K562 (cell line): Measurements from ENCODE around the gene SLC4A9. TPM values are rescaled to one million over a fixed set of nuclear protein-coding genes. Genes with fewer than 3 reads are reported as not detected.

Source experiments
- ATAC-seq: fragments of 200-7000 bp; cut with Tn5 transposase; 3 replicates; pipeline ENCODE4 v1.9.1; 2020; ENCODE audit warnings: moderate library complexity
- BruUV-seq: library from RNA; stranded (reverse); fragments of 400-500 nt; replicated peaks from 2 replicates; lab custom pipeline; 2021; lab: Mats Ljungman, UMichigan
- CTCF ChIA-PET: fragments of 300-600 bp; formaldehyde crosslinking; extraction: SDS; loops from one replicate; lab custom pipeline; 2021; ENCODE audit warnings: low intra/inter-chr PET ratio; lab: Yijun Ruan, JAX
- POLR2A ChIA-PET: fragments of 300-600, 350-650 bp; sonication (Branson Sonifier 250); formaldehyde crosslinking; extraction: SDS; loops from one replicate; lab custom pipeline; 2021; ENCODE audit warnings: antibody characterized with exemption, inconsistent platforms; lab: Yijun Ruan, JAX
- DNase-seq, 4 experiments: peaks; one replicate each; pipeline versions ENCODE4 v3.0.0 to v3.0.0-alpha.2; 2011 to 2018; ENCODE audit warnings: low spot score in 3 of 4, mixed read lengths in 3 of 4; ENCODE audit errors: extremely low read depth in 1 of 4
- FAIRE-seq: peaks from 2 replicates; lab custom pipeline; 2011; peaks lifted over from hg19 to GRCh38; lab: Jason Lieb, UNC
- H2AFZ ChIP-seq: 2 replicates; pipeline ENCODE4 v1.6.0; 2011; ENCODE audit warnings: low read depth, low read length, control low read depth, inconsistent platforms
- H3K27ac ChIP-seq: fragments of 200-600 bp; 3 replicates; pipeline ENCODE4 v1.8.0; 2011; ENCODE audit warnings: low read depth, mild to moderate bottlenecking, control low read depth, inconsistent platforms, low read length, moderate library complexity, mixed read lengths; ENCODE audit errors: extremely low read depth
- H3K27me3 ChIP-seq, 2 experiments: fragments of 300-600 bp in 1 of 2; 2 replicates in 1 of 2; 3 replicates in 1 of 2; pipeline versions ENCODE4 v1.6.0 to v1.8.0; 2011; ENCODE audit warnings: inconsistent platforms in 2 of 2, low read length in 2 of 2, mild to moderate bottlenecking in 1 of 2, mixed read lengths in 1 of 2, moderate library complexity in 1 of 2; ENCODE audit not compliant: control insufficient read depth in 2 of 2, insufficient read depth in 2 of 2
- H3K36me3 ChIP-seq: fragments of 300-600 bp; 3 replicates; pipeline ENCODE4 v1.8.0; 2011; ENCODE audit warnings: mild to moderate bottlenecking, low read length, inconsistent platforms; ENCODE audit not compliant: control insufficient read depth, insufficient read depth
- H3K4me1 ChIP-seq, 2 experiments: fragments of 200-600 bp in 1 of 2; replicated peaks in 1 of 2; 2 replicates in 1 of 2; 3 replicates in 1 of 2; pipeline versions ENCODE4 v1.5.1 to v1.8.0; 2011; ENCODE audit warnings: inconsistent platforms in 2 of 2, low read length in 2 of 2, mild to moderate bottlenecking in 1 of 2, mixed read lengths in 1 of 2, moderate library complexity in 1 of 2; ENCODE audit not compliant: control insufficient read depth in 2 of 2, insufficient read depth in 2 of 2
- H3K4me2 ChIP-seq: 2 replicates; pipeline ENCODE4 v1.6.1; 2011; ENCODE audit warnings: low read length, control low read depth, inconsistent platforms, mixed read lengths; ENCODE audit not compliant: insufficient read depth
- H3K4me3 ChIP-seq: fragments of 200-600 bp; sonication (generic), shearing (Covaris generic); 2 replicates; pipeline ENCODE4 v1.5.1; 2016; ENCODE audit warnings: control low read depth, inconsistent platforms
- H3K79me2 ChIP-seq: fragments of 200-600 bp; 3 replicates; pipeline ENCODE4 v1.8.0; 2011; ENCODE audit warnings: low read length, inconsistent platforms; ENCODE audit not compliant: control insufficient read depth, insufficient read depth
- H3K9ac ChIP-seq, 2 experiments: 2 replicates each; pipeline versions ENCODE4 v1.6.0 to v1.6.1; 2011; ENCODE audit warnings: low read depth in 2 of 2, low read length in 2 of 2, control low read depth in 1 of 2, inconsistent platforms in 1 of 2, mild to moderate bottlenecking in 1 of 2, mixed read lengths in 1 of 2; ENCODE audit not compliant: insufficient read depth in 1 of 2
- H3K9me1 ChIP-seq: one replicate; pipeline ENCODE4 v1.6.0; 2011; ENCODE audit warnings: inconsistent platforms, mild to moderate bottlenecking, low read length, moderate library complexity; ENCODE audit not compliant: control insufficient read depth, insufficient read depth
- H3K9me3 ChIP-seq: replicated peaks from 2 replicates; pipeline ENCODE4 v1.5.1; 2011; ENCODE audit warnings: low read depth, low read length, inconsistent platforms; ENCODE audit not compliant: control insufficient read depth, insufficient read depth
- H4K20me1 ChIP-seq: replicated peaks from 2 replicates; pipeline ENCODE4 v1.6.1; 2011; ENCODE audit warnings: low read length, inconsistent platforms, mixed read lengths; ENCODE audit not compliant: control insufficient read depth, insufficient read depth
- AFF1 ChIP-seq, 2 experiments: fragments of 450-650 bp; IDR thresholded peaks; 2 replicates each; pipeline ENCODE4 v1.6.1; 2018; ENCODE audit warnings: mild to moderate bottlenecking in 2 of 2, low read depth in 1 of 2; ENCODE audit not compliant: partially characterized antibody in 2 of 2
- HDAC8 ChIP-seq: fragments of 450-650 bp; IDR thresholded peaks from 2 replicates; pipeline ENCODE4 v1.6.1; 2016; ENCODE audit warnings: mild to moderate bottlenecking, missing genetic modification characterization, moderate library complexity, missing compliant biosample characterization
- HMGN3 ChIP-seq: IDR thresholded peaks from 2 replicates; pipeline ENCODE4 v1.6.1; 2011; ENCODE audit warnings: borderline replicate concordance, low read depth, mild to moderate bottlenecking, mixed read lengths, low read length; ENCODE audit not compliant: insufficient read length; ENCODE audit errors: extremely low read depth
- RERE ChIP-seq: sonication (generic); formaldehyde crosslinking; IDR thresholded peaks from 2 replicates; pipeline ENCODE4 v1.8.0; 2023; ENCODE audit warnings: missing genetic modification reagents, mild to moderate bottlenecking, borderline replicate concordance
- TBL1XR1 ChIP-seq, 2 experiments: IDR thresholded peaks; 2 replicates each; pipeline ENCODE4 v1.6.1; 2012; ENCODE audit warnings: improper control_type of control experiment in 2 of 2, low read length in 2 of 2, mild to moderate bottlenecking in 1 of 2
- ZBTB1 ChIP-seq: sonication (generic); formaldehyde crosslinking; IDR thresholded peaks from 2 replicates; pipeline ENCODE4 v1.8.1; 2023; ENCODE audit warnings: missing genetic modification reagents, low read depth, mild to moderate bottlenecking, borderline replicate concordance
- WGBS: fragments of 100-300 bp; shearing (Covaris generic); methylation state at CpG from one replicate; pipeline ENCODE4 v1.1.6; 2016; ENCODE audit warnings: low coverage, mixed read lengths; ENCODE audit not compliant: insufficient coverage; ENCODE audit errors: missing lambda C conversion rate; 5-methylcytosine and 5-hydroxymethylcytosine counted together
- in situ Hi-C: fragments of 300-500 bp; cut with MboI; formaldehyde crosslinking; loops from 4 replicates; pipeline ENCODE4 v1.15.0; 2018; ENCODE audit warnings: inconsistent platforms, mixed read lengths
- intact Hi-C: fragments of 100-400 bp; cut with micrococcal nuclease; formaldehyde crosslinking; loops from 2 replicates; pipeline ENCODE4 v1.14.2; 2022
- polyA plus RNA-seq, 8 experiments: library from polyadenylated mRNA; depleted of rRNA in 4 of 8; stranded (reverse) in 5 of 8; unstranded in 3 of 8; fragments of >200 nt; fragmentation: Nextera tagmentation in 2 of 8; fragmentation: Illumina TruSeq in 1 of 8; extraction: Ambion mirVana in 2 of 8; extraction: Trizol in 1 of 8; gene quantifications; 2 replicates each; pipeline versions ENCODE4 v1.2.1 to v1.2.3, GENCODE V29; 2011 to 2014; ENCODE audit warnings: inconsistent platforms in 1 of 8, missing spikeins in 1 of 8
- total RNA-seq, 7 experiments: library from RNA; depleted of rRNA in 6 of 7; stranded (reverse); fragments of >200 nt in 6 of 7; fragmentation: Illumina TruSeq in 2 of 7; extraction: Trizol in 2 of 7; gene quantifications; 2 replicates each; pipeline versions ENCODE4 v1.2.1 to v1.2.3, GENCODE V29; 2011 to 2021; ENCODE audit warnings: low replicate concordance in 1 of 7
- TF ChIP-seq, protein P1 (sequence below): IDR thresholded peaks from 2 replicates; pipeline ENCODE4 v1.6.1; 2012; ENCODE audit warnings: low read depth, low read length, improper control_type of control experiment, borderline replicate concordance

SLC4A9 gene
- total and polyA plus RNA-seq, 9 of the 15 experiments (the other 6 are each of a cell fraction or from before 2014, with no cell fraction given) = 0.05 to 0.13 TPM; not detected in 7

DNA sequence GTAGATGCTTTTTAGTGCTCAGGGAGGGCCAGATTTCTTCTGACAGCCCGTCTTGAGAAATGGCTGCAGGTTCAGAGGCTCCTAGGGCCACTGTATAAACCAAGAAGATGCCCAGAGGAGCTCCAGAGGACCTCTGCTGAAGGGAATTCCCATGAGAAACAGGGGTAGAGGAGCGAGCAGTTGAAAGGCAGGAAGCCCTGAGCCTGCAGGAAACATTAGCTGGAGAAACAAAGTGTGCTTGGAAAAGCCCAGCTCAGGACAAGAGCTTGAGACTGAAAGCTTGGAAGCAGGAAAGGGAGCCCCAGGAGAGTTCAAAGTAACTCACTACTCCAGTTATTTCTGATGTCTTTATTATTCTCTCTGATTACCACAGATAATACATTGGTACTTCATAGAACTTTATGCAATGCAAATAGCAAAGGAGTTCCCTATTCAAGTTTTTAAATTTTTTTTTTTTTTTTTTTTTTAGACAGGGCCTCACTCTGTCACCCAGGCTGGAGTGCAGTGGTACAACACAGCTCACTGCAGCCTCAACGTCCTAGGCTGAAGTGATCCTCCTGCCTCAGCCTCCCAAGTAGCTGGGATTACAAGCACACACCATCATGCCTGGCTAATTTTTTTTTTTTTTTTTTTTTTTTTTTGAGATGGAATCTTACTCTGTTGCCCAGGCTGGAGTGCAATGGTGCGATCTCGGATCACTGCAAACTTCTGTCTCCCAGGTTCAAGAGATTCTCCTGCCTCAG is 30.1 kb upstream of the SLC4A9 start:
- Histone ChIP-seq H3K9me1 (no peaks in the 10 kb centered on the region), H3K4me2 (no peak overlapping the region), H4K20me1 (no peaks in the 10 kb centered on the region), H3K27me3 (peaks cover 0 to 4% of the 10 kb centered on the region in 2 experiments; a peak in 2 of 5 replicates), H3K79me2 (no peaks in the 10 kb centered on the region), H3K9me3 (no peaks in the 10 kb centered on the region), H3K4me3 (no peak overlapping the region), H2AFZ (no peak overlapping the region), H3K27ac (no peak overlapping the region), H3K9ac (no peak overlapping the region), H3K36me3 (no peaks in the 10 kb centered on the region), H3K4me1 (no peaks in the 10 kb centered on the region)
- FAIRE-seq (no peak), DNase-seq (no peak), ATAC-seq (no peak)
- WGBS = 9% methylated on average over 5 of the region's 5 CpGs
- ChIA-PET POLR2A (interaction anchor here (0.6 to 1.6 kb wide), 6 partner anchors 11 to 381 kb away, joined by 3 to 4 read pairs (median 3); no protein-coding TSS in a partner anchor), CTCF (no interaction called here)
- in situ Hi-C loops (no loop called here), intact Hi-C loops (no loop called here)
- TF ChIP-seq TBL1XR1 (IDR thresholded peaks at IDR 0.05; ENCODE audit: low read length in 2 of 2) = no peak
- no peak for TF ChIP-seq RERE (CRISPR knock-in tag)
- no peak for TF ChIP-seq HDAC8 (tag)
- TF ChIP-seq AFF1 (IDR thresholded peaks at IDR 0.05; ENCODE audit: low read depth in 1 of 2, partially characterized antibody in 2 of 2) = no peak
- no peak for TF ChIP-seq HMGN3
- TF ChIP-seq, protein P1, sequence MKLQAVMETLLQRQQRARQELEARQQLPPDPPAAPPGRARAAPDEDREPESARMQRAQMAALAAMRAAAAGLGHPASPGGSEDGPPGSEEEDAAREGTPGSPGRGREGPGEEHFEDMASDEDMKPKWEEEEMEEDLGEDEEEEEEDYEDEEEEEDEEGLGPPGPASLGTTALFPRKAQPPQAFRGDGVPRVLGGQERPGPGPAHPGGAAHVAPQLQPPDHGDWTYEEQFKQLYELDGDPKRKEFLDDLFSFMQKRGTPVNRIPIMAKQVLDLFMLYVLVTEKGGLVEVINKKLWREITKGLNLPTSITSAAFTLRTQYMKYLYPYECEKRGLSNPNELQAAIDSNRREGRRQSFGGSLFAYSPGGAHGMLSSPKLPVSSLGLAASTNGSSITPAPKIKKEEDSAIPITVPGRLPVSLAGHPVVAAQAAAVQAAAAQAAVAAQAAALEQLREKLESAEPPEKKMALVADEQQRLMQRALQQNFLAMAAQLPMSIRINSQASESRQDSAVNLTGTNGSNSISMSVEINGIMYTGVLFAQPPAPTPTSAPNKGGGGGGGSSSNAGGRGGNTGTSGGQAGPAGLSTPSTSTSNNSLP = no peak
- TF ChIP-seq ZBTB1 (CRISPR knock-in tag) = no peak
- BruUV-seq = no TSS peak
